Hepatocyte (in vitro differentiated cells): Measurements from ENCODE around the gene FAM180A.

Source experiments
- CTCF ChIP-seq: fragments of 200-600 bp; sonication (generic); IDR thresholded peaks from 2 replicates; pipeline ENCODE4 v1.5.1; 2016; ENCODE audit warnings: antibody characterized with exemption, mild to moderate bottlenecking; ENCODE audit not compliant: poor library complexity
- EZH2 ChIP-seq: fragments of 200-600 bp; sonication (generic); IDR thresholded peaks from 2 replicates; pipeline ENCODE4 v1.6.1; 2016; ENCODE audit warnings: antibody characterized with exemption, mild to moderate bottlenecking, borderline replicate concordance
- EZH2phosphoT487 ChIP-seq: fragments of 200-600 bp; sonication (generic); IDR thresholded peaks from one replicate; pipeline ENCODE4 v1.6.1; 2018; ENCODE audit warnings: antibody characterized with exemption, mild to moderate bottlenecking, low read depth, moderate library complexity; ENCODE audit not compliant: unreplicated experiment, severe bottlenecking

- TF ChIP-seq CTCF (no peak), EZH2 (no peak), EZH2phosphoT487 (no peak)
These were observed 3.5 kb downstream of the FAM180A start for GRCh38 chr7:135744938-135745702.
